ENCODE measurements around the gene LRP8. TPM values are rescaled to one million over a fixed set of nuclear protein-coding genes. Genes with fewer than 3 reads are reported as not detected.

The LRP8 gene
- total and polyA plus RNA-seq, 4 donors: 2.6 to 20.0 (median 9.6) TPM

DNA sequence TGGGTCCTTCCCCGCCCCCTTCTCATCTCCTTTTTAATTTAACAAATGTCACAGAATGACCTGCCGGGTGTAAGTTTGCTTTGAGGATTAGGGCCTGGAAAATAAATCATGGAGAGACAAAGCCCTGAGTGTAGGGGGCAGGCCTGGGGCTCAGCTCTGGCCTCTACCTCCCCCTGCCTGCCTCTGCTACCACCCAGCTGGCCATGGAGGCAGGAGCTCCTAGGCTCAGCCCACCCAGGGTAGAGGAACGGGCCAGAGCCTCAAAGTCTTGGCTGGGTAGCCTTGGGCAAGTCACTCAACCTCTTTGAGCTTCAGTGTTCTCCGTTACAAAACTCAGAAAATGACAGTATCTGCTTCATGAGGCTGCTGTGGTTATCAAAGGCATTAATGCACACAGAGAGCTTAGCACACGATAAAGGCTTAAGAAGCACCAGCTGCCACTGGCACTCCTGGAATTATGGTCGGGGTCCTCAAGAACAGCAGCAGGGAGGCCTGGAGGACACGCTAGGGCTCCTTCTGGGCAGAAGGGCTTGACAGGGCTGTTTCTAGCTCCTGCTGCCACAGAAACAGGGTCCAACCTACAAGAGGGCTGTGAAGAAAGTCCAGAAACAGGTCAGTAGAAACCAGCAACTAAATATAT lies 39.0 kb downstream of the LRP8 start:
- Histone ChIP-seq H3K4me3 (no peak overlapping the region), H3K9me3 (ENCODE audit: control insufficient read depth in 4 of 4, insufficient read depth in 3 of 4, low read length in 3 of 4) (no peaks in the 10 kb centered on the region), H3K9ac (ENCODE audit: insufficient read depth in 1 of 2, low read length in 2 of 2) (no peak overlapping the region), H3K4me1 (ENCODE audit: control insufficient read depth in 5 of 5, insufficient read depth in 5 of 5, low read length in 5 of 5) (peaks cover 0 to 6% (median 2%) of the 10 kb centered on the region in 5 donors), H3K27ac (ENCODE audit: low read depth in 1 of 2, low read length in 1 of 2) (no peak overlapping the region), H3K36me3 (ENCODE audit: control insufficient read depth in 4 of 4, insufficient read depth in 4 of 4, low read length in 4 of 4) (no peaks in the 10 kb centered on the region), H3K27me3 (ENCODE audit: control insufficient read depth in 3 of 3, insufficient read depth in 3 of 3, low read length in 2 of 3) (no peaks in the 10 kb centered on the region)
- 92% methylated on average over 7 of the region's 7 CpGs for WGBS, 2 donors
- TF ChIP-seq, protein P1, sequence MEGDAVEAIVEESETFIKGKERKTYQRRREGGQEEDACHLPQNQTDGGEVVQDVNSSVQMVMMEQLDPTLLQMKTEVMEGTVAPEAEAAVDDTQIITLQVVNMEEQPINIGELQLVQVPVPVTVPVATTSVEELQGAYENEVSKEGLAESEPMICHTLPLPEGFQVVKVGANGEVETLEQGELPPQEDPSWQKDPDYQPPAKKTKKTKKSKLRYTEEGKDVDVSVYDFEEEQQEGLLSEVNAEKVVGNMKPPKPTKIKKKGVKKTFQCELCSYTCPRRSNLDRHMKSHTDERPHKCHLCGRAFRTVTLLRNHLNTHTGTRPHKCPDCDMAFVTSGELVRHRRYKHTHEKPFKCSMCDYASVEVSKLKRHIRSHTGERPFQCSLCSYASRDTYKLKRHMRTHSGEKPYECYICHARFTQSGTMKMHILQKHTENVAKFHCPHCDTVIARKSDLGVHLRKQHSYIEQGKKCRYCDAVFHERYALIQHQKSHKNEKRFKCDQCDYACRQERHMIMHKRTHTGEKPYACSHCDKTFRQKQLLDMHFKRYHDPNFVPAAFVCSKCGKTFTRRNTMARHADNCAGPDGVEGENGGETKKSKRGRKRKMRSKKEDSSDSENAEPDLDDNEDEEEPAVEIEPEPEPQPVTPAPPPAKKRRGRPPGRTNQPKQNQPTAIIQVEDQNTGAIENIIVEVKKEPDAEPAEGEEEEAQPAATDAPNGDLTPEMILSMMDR (IDR thresholded peaks at IDR 0.05; ENCODE audit: control extremely low read depth, extremely low read depth): no peak
- DNase-seq (no peak), ATAC-seq (ENCODE audit: insufficient read depth, low FRiP score) (no peak)

DNA sequence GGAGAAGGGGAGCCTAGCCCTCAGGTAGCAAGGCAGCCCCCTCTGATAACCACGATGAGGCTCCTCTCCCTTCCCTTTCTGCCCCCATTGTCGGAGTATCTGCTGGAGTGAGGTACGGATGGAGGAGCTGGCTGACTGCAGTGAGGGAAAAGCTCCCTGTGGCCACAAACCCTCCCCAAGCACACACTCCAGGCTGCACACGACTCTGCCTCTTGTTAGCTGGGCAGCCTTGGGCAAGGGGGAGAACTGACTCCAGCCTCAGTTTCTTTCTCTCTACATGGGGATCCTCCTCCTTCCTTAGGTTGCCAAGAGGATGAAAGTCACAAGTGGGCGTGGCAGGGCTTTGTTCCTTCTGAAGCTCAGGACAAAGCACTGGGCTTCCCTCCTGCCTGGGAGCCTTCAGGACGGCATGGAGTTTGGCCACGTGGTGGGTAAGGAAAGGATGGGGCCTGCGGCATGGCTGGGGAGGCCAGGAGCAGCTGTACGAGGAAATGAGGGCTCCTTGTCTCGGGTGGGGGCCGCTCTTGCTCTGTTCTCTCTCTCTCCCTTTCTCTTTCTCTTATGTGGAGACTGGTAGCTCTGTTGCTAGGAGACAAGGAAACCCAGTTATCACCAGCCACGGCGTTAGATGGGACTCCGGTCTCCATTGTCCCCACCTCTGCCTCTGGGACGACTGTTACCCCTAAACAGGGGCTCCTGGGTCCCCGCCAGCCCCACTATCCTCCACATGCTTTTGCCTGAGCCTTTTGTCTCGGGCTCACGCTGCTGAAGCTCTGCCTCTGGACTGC lies 39.7 kb downstream of the LRP8 start:
- Histone ChIP-seq H3K4me3 (no peak overlapping the region), H3K9me3 (ENCODE audit: control insufficient read depth in 4 of 4, insufficient read depth in 3 of 4, low read length in 3 of 4) (no peaks in the 10 kb centered on the region), H3K9ac (ENCODE audit: insufficient read depth in 1 of 2, low read length in 2 of 2) (no peak overlapping the region), H3K36me3 (ENCODE audit: control insufficient read depth in 4 of 4, insufficient read depth in 4 of 4, low read length in 4 of 4) (no peaks in the 10 kb centered on the region), H3K27me3 (ENCODE audit: control insufficient read depth in 3 of 3, insufficient read depth in 3 of 3, low read length in 2 of 3) (no peaks in the 10 kb centered on the region), H3K27ac (ENCODE audit: low read depth in 1 of 2, low read length in 1 of 2) (no peak overlapping the region), H3K4me1 (ENCODE audit: control insufficient read depth in 5 of 5, insufficient read depth in 5 of 5, low read length in 5 of 5) (peaks cover 0 to 5% (median under 1%) of the 10 kb centered on the region in 5 donors)
- TF ChIP-seq, protein P1 (IDR thresholded peaks at IDR 0.05; ENCODE audit: control extremely low read depth, extremely low read depth): no peak
- WGBS, 2 donors: 77% methylated on average over 18 of the region's 18 CpGs
- DNase-seq (no peak), ATAC-seq (ENCODE audit: insufficient read depth, low FRiP score) (no peak)

- Histone ChIP-seq H3K4me1 (ENCODE audit: control insufficient read depth in 5 of 5, insufficient read depth in 5 of 5, low read length in 5 of 5) (peaks cover 0 to 5% (median 0%) of the 10 kb centered on the region in 5 donors), H3K9ac (ENCODE audit: insufficient read depth in 1 of 2, low read length in 2 of 2) (no peak overlapping the region), H3K9me3 (ENCODE audit: control insufficient read depth in 4 of 4, insufficient read depth in 3 of 4, low read length in 3 of 4) (no peaks in the 10 kb centered on the region), H3K4me3 (no peak overlapping the region), H3K36me3 (ENCODE audit: control insufficient read depth in 4 of 4, insufficient read depth in 4 of 4, low read length in 4 of 4) (no peaks in the 10 kb centered on the region), H3K27me3 (ENCODE audit: control insufficient read depth in 3 of 3, insufficient read depth in 3 of 3, low read length in 2 of 3) (no peaks in the 10 kb centered on the region), H3K27ac (ENCODE audit: low read depth in 1 of 2, low read length in 1 of 2) (no peak overlapping the region)
- TF ChIP-seq, protein P1 (IDR thresholded peaks at IDR 0.05; ENCODE audit: control extremely low read depth, extremely low read depth): no peak
- no peak for ATAC-seq (ENCODE audit: insufficient read depth, low FRiP score)
- DNase-seq: no peak
- WGBS, 2 donors: 65 to 78% methylated on average over 4 of the region's 4 CpGs
These were observed 40.9 kb downstream of the LRP8 start for GRCh38 chr1:53286955-53287354.
